HFF-Myc (cell line): ENCODE results near the gene PPM1L.

Source experiments
- DNase-seq: peaks from one replicate; pipeline ENCODE4 v3.0.0-alpha.2; 2011; ENCODE audit warnings: low read depth; ENCODE audit errors: extremely low read depth
- H3K4me3 ChIP-seq: replicated peaks from 2 replicates; pipeline ENCODE4 v1.5.1; 2011; ENCODE audit warnings: low read depth, mild to moderate bottlenecking, control low read depth, low read length
- TF ChIP-seq, protein P1 (sequence below): IDR thresholded peaks from 2 replicates; pipeline ENCODE4 v1.5.1; 2012; ENCODE audit warnings: mild to moderate bottlenecking, low read depth, low read length, control low read depth; ENCODE audit errors: missing control alignments

PPM1L gene

DNA sequence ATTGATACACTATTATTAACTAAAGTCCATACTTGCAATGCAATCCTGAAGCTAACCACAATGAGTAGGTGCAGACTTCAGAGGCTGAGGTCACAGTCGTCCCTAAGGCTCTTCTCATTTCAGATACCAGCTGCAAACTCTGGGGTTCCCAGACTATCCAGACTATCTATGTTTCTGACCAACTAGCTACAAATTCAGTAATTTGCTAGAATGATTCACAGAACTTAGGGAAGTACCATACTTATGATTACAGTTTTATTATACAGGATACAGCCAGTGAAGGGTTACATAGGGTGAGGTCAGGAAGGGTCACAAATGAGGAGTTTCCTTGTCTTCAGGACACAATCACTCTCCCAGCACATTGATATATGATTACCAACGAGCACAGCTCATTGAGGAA, 36.5 kb downstream of the PPM1L start:
- TF ChIP-seq, protein P1, sequence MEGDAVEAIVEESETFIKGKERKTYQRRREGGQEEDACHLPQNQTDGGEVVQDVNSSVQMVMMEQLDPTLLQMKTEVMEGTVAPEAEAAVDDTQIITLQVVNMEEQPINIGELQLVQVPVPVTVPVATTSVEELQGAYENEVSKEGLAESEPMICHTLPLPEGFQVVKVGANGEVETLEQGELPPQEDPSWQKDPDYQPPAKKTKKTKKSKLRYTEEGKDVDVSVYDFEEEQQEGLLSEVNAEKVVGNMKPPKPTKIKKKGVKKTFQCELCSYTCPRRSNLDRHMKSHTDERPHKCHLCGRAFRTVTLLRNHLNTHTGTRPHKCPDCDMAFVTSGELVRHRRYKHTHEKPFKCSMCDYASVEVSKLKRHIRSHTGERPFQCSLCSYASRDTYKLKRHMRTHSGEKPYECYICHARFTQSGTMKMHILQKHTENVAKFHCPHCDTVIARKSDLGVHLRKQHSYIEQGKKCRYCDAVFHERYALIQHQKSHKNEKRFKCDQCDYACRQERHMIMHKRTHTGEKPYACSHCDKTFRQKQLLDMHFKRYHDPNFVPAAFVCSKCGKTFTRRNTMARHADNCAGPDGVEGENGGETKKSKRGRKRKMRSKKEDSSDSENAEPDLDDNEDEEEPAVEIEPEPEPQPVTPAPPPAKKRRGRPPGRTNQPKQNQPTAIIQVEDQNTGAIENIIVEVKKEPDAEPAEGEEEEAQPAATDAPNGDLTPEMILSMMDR, result no peak
- no peak for DNase-seq
- no peak overlapping the region for H3K4me3 ChIP-seq

DNA sequence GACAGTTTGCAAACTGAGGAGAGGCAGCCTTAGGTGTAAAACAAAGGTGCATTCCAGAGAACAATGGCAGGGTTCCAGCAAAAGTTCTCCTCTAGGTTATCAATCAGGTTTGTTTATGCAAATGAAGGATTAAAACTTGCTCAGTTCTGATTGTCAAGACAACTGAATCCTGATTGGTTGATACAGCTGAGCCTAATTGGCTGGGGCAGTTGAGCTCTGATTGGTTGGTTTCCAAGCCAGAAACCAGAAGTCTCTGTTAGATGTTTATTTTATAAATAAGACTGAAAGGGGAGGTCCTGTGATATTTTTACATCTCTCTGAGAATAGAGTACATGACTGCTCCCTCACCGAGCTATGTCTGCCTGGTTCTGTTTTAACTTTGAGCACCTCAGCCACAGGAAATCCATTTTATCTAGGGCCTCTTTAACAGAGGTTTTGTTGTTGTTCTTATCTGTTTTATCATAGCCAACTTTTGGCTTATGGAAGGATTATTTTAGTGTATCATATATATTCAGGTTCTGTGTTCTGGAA, 37.8 kb downstream of the PPM1L start:
- DNase-seq, result no peak
- TF ChIP-seq, protein P1, result no peak
- no peak overlapping the region for H3K4me3 ChIP-seq

DNA sequence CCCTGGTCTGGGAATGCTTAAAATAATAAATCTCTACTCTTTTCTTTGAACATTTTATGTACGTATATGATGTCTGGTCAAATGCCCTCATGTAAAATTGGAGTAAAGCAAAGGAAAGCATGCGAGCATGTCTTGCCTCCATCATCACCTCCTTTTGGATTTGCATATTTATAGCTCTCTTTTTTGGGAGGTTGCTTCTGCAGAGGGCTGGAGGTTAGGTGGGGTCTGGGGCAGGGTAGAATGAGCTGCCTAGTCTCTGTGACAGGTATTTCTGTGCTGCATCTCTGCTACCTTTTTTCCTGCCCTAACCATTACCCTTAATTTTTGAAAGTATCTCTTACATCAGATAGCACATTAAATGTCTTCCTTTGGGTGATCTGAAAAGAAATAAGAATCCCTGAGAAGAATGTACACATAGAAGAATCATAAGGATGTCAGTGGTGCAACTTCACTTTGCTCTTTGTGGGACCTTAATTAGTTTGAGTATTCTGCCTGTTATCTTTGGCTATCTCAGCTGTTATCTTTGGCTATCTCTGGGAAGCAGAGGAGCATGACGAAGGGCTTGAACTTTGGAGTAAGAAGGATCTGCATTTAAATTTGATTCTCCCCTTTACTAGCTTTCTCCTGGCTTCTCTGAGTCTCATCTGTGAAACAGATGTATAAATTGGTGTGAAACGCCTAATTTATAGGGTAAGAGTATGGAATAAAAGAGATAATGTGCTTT, 40.2 kb downstream of the PPM1L start:
- H3K4me3 ChIP-seq, result no peak overlapping the region
- TF ChIP-seq, protein P1, result no peak
- DNase-seq, result no peak

DNA sequence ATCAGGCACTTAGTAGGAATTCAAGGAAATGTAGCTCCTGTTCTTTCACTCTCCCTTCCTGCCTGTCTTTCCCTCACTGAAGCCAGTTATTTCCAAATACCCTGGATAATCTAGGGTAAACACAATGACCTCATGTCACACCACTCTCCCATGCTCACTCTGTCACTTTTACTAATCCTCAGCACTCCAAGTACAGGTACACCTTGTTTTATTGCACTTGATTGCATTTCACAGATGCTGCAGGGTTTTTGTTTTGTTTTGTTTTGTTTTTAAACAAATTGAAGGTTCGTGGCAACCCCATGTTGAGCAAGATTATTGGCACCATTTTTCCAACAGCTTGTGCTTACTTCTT, 40.8 kb downstream of the PPM1L start:
- no peak overlapping the region for H3K4me3 ChIP-seq
- no peak for DNase-seq
- TF ChIP-seq, protein P1, result no peak

DNA sequence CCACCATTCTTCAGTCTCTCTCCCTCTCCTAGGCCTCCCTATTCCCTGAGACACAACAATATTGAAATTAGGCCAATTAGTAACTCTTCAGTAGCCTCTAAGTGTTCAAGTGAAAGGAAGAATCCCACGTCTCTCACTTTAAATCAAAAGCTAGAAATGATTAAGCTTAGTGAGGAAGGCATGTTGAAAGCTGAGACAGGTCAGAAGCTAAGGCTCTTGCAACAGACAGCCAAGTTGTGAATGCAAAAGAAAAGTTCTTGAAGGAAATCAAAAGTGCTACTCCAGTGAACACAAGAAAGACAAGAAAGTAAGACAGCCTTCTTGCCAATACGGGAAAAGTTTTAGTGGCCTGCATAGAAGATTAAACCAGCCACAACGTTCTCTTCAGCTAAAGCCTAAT, 41.3 kb downstream of the PPM1L start:
- TF ChIP-seq, protein P1, result no peak
- no peak for DNase-seq
- no peak overlapping the region for H3K4me3 ChIP-seq

DNA sequence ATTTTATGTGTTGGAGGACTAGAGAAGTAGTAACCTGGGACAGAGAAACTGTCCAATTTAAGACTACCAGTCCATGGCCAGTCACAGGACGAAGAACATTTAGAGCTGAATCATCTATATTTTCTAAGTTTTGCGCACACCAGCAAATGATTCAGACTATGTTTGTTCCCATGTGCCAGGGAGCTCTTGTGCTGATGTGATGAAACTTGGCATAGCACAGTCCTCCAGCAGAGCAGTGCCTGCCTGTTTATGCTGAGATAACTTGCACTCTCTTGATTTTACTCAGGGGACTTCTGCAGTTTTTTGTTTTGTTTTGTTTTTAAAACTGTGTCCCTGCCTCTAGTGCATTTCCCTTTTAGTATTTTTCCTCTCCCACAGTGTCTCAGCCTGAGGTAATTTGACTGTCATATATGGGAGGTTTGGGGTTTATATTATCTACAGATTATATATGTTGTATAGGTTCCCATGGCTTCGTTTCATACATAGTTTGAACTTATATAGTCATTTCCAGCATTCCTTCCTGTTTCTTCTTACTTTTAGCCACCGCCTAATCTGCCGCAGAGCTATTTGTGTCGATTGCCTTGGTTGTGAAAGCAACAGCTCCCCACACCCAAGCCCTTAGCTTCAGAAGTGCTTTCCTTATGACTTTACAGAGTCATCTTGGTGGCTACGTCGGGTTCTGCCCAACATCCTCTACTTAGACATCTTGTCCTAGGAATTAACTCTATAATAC, 45.5 kb downstream of the PPM1L start:
- DNase-seq, result no peak
- TF ChIP-seq, protein P1, result no peak
- H3K4me3 ChIP-seq, result no peak overlapping the region

DNA sequence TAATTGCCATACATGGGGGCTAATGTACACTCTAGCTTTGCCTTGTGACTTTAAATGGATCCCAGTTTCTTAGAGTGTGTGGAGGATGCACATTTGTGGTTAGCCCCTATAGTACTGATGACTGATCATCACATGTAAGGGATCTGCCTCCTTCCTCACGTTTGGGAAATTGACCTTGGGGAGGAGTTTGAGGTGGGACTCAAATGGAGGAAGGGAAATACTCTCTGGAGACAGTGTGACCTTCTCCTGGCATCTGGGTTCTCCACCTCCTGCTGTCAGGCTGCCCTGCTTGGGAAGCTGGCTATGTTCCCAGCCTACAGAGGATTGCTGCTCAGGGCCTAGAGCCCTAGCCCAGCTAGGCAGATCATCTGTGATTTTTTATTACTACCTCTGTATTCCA, 48.7 kb downstream of the PPM1L start:
- DNase-seq, result no peak
- no peak overlapping the region for H3K4me3 ChIP-seq
- TF ChIP-seq, protein P1, result no peak
